Stimulated activated CD8-positive, alpha-beta memory T cell treated with anti-CD3 and anti-CD28 coated beads, Interleukin-12 subunit alpha, Interleukin-12 subunit beta, amount 100 ng/mL, for 4 hours (primary cell): ENCODE measurements around the gene FAM217A.
A peak's percentile ranks its signal among the peaks of the same experiment; 100 is the strongest.

Experiments used
- DNase-seq: peaks from one replicate; pipeline ENCODE4 v3.0.0-alpha.2; 2020; ENCODE audit warnings: low read depth

The FAM217A gene

GRCh38 chr6:4084444-4085331, 5.8 kb upstream of the FAM217A start:
- no peak for DNase-seq

GRCh38 chr6:4074478-4075235, 4.3 kb downstream of the FAM217A start:
- no peak for DNase-seq

- no peak for DNase-seq
Measured at GRCh38 chr6:4071330-4071729, 7.6 kb downstream of the FAM217A start.

- no peak for DNase-seq
Measured at GRCh38 chr6:4069199-4069598, 9.7 kb downstream of the FAM217A start.

- DNase-seq: no peak
Measured at GRCh38 chr6:4067673-4068072, 11.3 kb downstream of the FAM217A start.

DNA sequence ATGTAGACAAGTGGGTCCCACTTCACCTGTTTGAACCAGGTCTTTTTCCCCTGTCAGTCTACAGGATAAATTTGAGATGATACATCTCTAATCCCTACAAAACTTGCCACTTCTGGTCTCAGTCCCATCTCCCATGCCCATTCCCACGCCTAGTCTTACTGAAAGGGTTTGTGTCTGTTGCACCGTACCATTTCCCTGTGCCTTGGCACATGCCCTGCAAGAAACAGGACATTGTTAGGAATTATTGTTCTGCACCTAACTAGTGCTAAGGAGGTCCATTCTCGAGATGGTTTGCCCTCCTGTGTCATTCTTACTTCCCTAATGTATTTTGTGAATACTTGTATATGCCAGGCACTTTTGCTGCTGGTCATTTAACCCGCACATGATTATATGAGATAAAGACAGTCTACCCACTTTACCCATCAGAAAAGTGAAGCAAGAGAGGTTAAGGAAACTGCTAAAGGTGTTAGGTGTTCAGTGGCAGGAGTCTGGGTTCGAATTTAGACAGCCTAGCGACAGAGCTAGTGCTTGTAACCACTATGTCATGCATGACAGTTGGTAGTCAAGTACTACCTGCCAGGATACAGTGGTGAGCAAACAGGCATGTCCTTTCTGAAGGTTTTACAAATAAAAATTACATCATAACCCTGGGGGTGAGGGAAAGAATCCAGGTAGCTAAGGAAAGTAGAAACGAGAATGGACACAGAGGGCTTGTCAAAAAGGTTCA, 12.7 kb downstream of the FAM217A start:
- DNase-seq: no peak

- DNase-seq: peak; percentile 46
Measured at GRCh38 chr6:4059115-4059777, 19.7 kb downstream of the FAM217A start.

DNA sequence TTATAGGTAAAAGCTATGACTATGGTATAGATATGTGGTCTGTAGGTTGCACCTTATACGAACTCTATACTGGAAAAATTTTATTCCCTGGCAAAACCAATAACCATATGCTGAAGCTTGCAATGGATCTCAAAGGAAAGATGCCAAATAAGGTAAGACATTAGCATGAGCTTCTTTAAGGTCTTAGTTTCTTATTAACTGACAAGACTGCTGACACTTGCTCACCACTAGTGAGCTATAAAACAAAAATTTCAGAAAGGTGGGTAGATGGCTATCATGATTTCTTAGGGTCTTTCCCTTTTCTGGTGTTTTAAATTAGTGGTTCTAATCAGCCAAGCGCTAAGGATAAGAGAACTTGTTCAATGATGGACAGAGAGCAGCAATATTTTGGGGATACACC, 21.9 kb downstream of the FAM217A start:
- no peak for DNase-seq

- no peak for DNase-seq
Measured at GRCh38 chr6:4055420-4056041, 23.4 kb downstream of the FAM217A start.

DNA sequence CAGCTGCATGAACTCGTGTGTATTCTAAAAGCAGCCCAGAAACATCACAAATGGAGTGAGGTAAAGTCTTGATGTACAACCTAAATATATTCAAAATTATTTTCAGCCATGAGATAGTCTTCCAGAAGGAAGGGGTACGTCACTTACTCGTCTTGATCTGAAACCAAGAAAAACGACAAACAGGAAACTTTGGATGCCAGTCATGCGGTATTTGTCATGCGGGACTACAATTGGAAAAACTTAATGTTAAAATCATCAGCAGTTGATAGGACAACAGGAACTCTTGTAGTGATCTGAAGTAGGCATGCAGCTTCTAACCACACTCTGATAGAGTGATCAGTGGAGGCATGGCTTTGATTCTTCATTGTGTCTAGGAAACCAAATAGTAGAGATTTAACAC, 29.7 kb downstream of the FAM217A start:
- DNase-seq: no peak

DNA sequence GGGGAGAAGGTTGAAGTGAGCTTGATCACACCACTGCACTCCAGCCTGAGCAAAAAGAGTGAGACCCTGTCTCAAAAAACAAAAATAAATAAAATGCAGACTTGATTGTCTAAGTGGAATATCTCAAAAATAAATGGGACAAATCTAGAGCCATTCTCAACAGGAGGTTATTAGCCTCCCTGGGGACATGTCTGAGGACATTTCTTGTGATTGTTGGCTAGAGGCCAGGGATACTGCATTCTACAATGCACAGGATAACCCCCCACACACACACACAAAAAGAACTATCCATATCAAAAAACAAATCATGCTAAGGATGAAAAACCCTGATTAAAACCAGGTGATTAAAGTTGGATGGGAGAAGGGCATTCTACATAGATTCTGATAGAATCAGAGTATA, 37.5 kb downstream of the FAM217A start:
- DNase-seq: no peak

- DNase-seq: no peak
Measured at GRCh38 chr6:4039348-4039747, 39.6 kb downstream of the FAM217A start.

- no peak for DNase-seq
Measured at GRCh38 chr6:4036581-4036980, 42.4 kb downstream of the FAM217A start.

DNA sequence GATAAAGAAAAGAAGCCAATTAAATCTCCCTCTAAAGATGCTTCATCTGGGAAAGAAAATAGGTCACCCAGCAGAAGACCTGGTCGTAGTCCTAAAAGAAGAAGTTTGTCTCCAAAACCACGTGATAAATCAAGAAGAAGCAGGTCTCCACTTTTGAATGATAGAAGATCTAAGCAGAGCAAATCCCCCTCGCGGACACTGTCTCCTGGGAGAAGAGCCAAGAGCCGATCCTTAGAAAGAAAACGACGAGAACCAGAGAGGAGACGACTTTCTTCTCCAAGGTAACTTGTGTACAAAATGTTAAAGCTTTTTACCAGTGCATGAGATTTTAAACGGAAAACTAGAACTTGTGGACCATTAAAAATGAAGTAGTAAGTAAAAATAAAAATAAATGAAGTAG, 46.5 kb downstream of the FAM217A start:
- no peak for DNase-seq

GRCh38 chr6:4031442-4031841, 47.5 kb downstream of the FAM217A start:
- DNase-seq: no peak

- no peak for DNase-seq
Measured at GRCh38 chr6:4030669-4031068, 48.3 kb downstream of the FAM217A start.

DNA sequence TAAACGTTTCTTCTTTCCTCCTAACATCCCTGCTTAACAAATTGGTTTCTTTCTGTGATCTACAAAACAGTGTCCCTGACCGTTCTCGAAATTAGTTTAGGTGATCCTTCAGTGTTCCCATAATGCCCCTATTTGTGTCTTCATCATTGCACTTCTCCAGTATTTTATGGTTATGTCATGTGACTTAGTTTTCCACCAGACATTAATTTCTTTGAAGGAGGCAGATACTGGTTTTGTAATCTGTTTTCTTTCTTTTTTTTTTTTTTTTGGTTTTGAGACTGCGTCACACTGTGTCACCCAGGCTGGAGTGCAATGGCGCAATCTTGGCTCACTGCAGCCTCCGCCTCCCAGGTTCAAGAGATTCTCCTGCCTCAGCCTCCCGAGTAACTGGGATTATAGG, 49.2 kb downstream of the FAM217A start:
- no peak for DNase-seq

GRCh38 chr6:4028051-4028450, 50.9 kb downstream of the FAM217A start:
- DNase-seq: no peak

GRCh38 chr6:4025681-4026080, 53.3 kb downstream of the FAM217A start:
- no peak for DNase-seq

- DNase-seq: no peak
Measured at GRCh38 chr6:4023240-4023639, 55.7 kb downstream of the FAM217A start.

DNA sequence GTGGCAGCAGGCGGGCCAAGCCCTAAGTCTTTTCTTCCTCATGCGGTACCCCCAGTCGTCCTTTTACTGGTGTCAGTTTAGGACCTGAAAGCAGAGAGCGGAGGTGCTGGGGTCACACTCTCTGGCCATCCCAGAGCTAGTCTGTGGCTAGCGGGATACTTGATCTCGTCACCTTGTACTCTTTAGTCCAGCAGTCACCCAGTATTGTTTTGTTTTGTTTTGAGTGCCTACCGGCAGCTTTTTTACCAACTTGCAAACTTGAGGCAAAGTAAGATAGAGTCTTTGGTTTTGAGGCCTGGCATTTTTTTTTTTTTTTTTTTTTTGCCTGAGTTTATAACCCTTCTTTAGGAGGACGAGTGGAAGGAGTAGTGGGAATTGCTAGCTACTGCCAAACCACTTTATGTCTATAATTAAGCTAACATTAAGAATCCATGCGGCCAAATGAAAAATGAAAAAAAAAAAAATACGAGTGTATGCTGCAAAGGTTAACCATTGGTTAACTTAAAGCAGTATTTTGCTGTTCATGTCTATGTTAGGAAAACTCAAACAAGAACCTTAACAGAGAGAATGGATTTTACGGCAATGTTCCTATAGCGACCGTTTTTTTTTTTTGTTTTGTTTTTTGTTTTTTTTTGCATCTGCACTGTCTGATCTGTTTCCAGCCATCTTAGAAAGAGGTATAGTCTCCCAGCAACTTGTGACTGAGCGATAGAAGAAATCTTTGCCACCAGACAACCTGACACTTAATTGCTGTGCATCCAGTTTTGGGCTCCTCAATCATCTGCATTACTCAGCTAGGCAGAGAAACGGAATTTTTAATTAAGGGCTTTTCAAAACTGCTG, 56.9 kb downstream of the FAM217A start:
- DNase-seq: no peak
